ENCODE measurements around the gene ATN1. TPM values are rescaled to one million over a fixed set of nuclear protein-coding genes. Genes with fewer than 3 reads are reported as not detected.
"Not testable (repeated sequence)": the region's sequence is repeated elsewhere in the genome, so short reads cannot be mapped to it uniquely, and the experiment has no call there.

ATN1 gene
- total RNA-seq, 4 donors from 2014 or later = 53.3 to 100 (median 84.9) TPM

GRCh38 chr12:6905414-6906040, 22.2 kb upstream of the ATN1 start:
- no peak for DNase-seq
- no peaks in the 10 kb centered on the region for H3K27me3 ChIP-seq
- intact Hi-C loops (cut with DNase I) = no loop called here
- H3K9me3 ChIP-seq = no peaks in the 10 kb centered on the region
- TF ChIP-seq CTCF (IDR thresholded peaks at IDR 0.05) (no peak), POLR2A (IDR thresholded peaks at IDR 0.05) (no peak)
- H3K27ac ChIP-seq = peak overlapping the region; percentile 68 to 89 (median 70)
- 56 to 64% methylated on average over 5 of the region's 5 CpGs for WGBS, 2 donors
- H3K36me3 ChIP-seq = no peaks in the 10 kb centered on the region
- H3K4me3 ChIP-seq (replicated peaks in 1 of 3) = peak overlapping the region in 1 of 3 donors; percentile 53
- peaks cover 9 to 10% of the 10 kb centered on the region in 2 donors for H3K4me1 ChIP-seq

GRCh38 chr12:6908141-6908540, 19.6 kb upstream of the ATN1 start:
- H3K36me3 ChIP-seq; H3K9me3 ChIP-seq; DNase-seq; H3K27me3 ChIP-seq; H3K4me3 ChIP-seq (replicated peaks in 1 of 3); H3K27ac ChIP-seq; intact Hi-C loops (cut with DNase I): not testable (repeated sequence)
- WGBS, 2 donors = 96 to 98% methylated on average over 9 to 11 of the region's 11 CpGs
- H3K4me1 ChIP-seq = peaks cover 9 to 10% of the 10 kb centered on the region in 2 donors

GRCh38 chr12:6909421-6910145, 18.2 kb upstream of the ATN1 start:
- Histone ChIP-seq H3K27ac (no peak overlapping the region), H3K4me3 (replicated peaks in 1 of 3) (no peak overlapping the region), H3K27me3 (no peaks in the 10 kb centered on the region), H3K36me3 (no peaks in the 10 kb centered on the region), H3K4me1 (peaks cover 10 to 13% of the 10 kb centered on the region in 2 donors), H3K9me3 (no peaks in the 10 kb centered on the region)
- 78 to 90% methylated on average over 4 of the region's 4 CpGs for WGBS, 2 donors
- intact Hi-C loops (cut with DNase I) = loop anchor here (5.0 kb wide), 1 partner anchor 37 kb away; the partner anchor contains the start of gene SPSB2
- TF ChIP-seq CTCF (IDR thresholded peaks at IDR 0.05) (no peak), POLR2A (IDR thresholded peaks at IDR 0.05) (no peak)
- DNase-seq = no peak

- no peak for TF ChIP-seq CTCF (IDR thresholded peaks at IDR 0.05)
- WGBS, 2 donors = 81 to 85% methylated on average over 15 of the region's 15 CpGs
- DNase-seq = no peak
Measured at GRCh38 chr12:6912164-6912935, 15.4 kb upstream of the ATN1 start.

GRCh38 chr12:6914246-6914946, 13.4 kb upstream of the ATN1 start, which contains the start of gene ENO2:
ENO2 (plus strand) TSS chr12:6914580; CDS start chr12:6915833, 1,253 bp downstream.
- Histone ChIP-seq H3K27me3 (no peaks in the 10 kb centered on the region), H3K27ac (peak within 1 kb of the TSS; percentile 50 to 76 (median 76)), H3K4me3 (replicated peaks in 1 of 3) (peak within 1 kb of the TSS; percentile 24 to 61 (median 34)), H3K9me3 (no peaks in the 10 kb centered on the region), H3K4me1 (peaks cover 26 to 32% of the 10 kb centered on the region in 2 donors), H3K36me3 (no peaks in the 10 kb centered on the region)
- DNase-seq = peak; percentile 76 to 77
- intact Hi-C loops (cut with DNase I) = loop anchor here (5.0 kb wide), 1 partner anchor 42 kb away; the partner anchor contains the start of gene SPSB2
- WGBS, 2 donors = 0 to 2% methylated on average over 16 to 35 of the region's 68 CpGs
- TF ChIP-seq CTCF (IDR thresholded peaks at IDR 0.05) (no peak), POLR2A (IDR thresholded peaks at IDR 0.05) (peak in 1 of 2 donors; percentile 61)

More at GRCh38 chr12:6912164-6912935, 15.4 kb upstream of the ATN1 start:
- Histone ChIP-seq H3K36me3 (no peaks in the 10 kb centered on the region), H3K27me3 (no peaks in the 10 kb centered on the region), H3K27ac (no peak overlapping the region), H3K4me1 (peaks cover 26 to 31% of the 10 kb centered on the region in 2 donors), H3K4me3 (replicated peaks in 1 of 3) (no peak overlapping the region), H3K9me3 (no peaks in the 10 kb centered on the region)
- intact Hi-C loops (cut with DNase I) = loop anchor here (5.0 kb wide), 1 partner anchor 40 kb away; the partner anchor contains the start of gene SPSB2
